H1 (cell line): ENCODE measurements around the gene SLC38A8. TPM values are rescaled to one million over a fixed set of nuclear protein-coding genes. Genes with fewer than 3 reads are reported as not detected.

Source experiments
- CTCF ChIA-PET: fragments of 300-600 bp; sonication (Branson Sonifier 250); formaldehyde crosslinking; loops from one replicate; lab custom pipeline; 2021; ENCODE audit not compliant: partially characterized antibody; lab: Charles Lee
- POLR2A ChIA-PET: fragments of 300-600 bp; sonication (Branson Sonifier 250); formaldehyde crosslinking; loops from one replicate; lab custom pipeline; 2021; ENCODE audit warnings: inconsistent platforms; ENCODE audit not compliant: partially characterized antibody; lab: Charles Lee
- DNase-seq, 2 experiments: peaks; one replicate each; pipeline versions ENCODE4 v3.0.0 to v3.0.0-alpha.2; 2010 to 2022; ENCODE audit warnings: low spot score in 2 of 2, low read depth in 1 of 2, mixed read lengths in 1 of 2
- FAIRE-seq: peaks from 2 replicates; lab custom pipeline; 2011; peaks lifted over from hg19 to GRCh38; lab: Jason Lieb, UNC
- H2AFZ ChIP-seq: 2 replicates; pipeline ENCODE4 v1.8.1; 2012; ENCODE audit warnings: low read length, inconsistent platforms
- H2AK5ac ChIP-seq: 2 replicates; pipeline ENCODE4 v1.6.1; 2013; ENCODE audit warnings: low read depth, low read length
- H2BK120ac ChIP-seq: replicated peaks from 2 replicates; pipeline ENCODE3; 2013; ENCODE audit warnings: low read depth, low read length, inconsistent platforms
- H2BK12ac ChIP-seq: 2 replicates; pipeline ENCODE4 v1.6.1; 2013; ENCODE audit warnings: low read depth, low read length
- H2BK15ac ChIP-seq: 2 replicates; pipeline ENCODE4 v1.6.1; 2013; ENCODE audit warnings: low read length
- H2BK20ac ChIP-seq: 2 replicates; pipeline ENCODE4 v1.6.1; 2013; ENCODE audit warnings: low read length
- H2BK5ac ChIP-seq: 2 replicates; pipeline ENCODE4 v1.6.1; 2013; ENCODE audit warnings: low read depth, low read length
- H3K14ac ChIP-seq: 2 replicates; pipeline ENCODE4 v1.6.1; 2013; ENCODE audit warnings: inconsistent platforms; ENCODE audit not compliant: insufficient read length
- H3K18ac ChIP-seq: 2 replicates; pipeline ENCODE4 v1.6.1; 2013; ENCODE audit warnings: low read length; ENCODE audit errors: extremely low read depth
- H3K23ac ChIP-seq: 2 replicates; pipeline ENCODE4 v1.6.1; 2013; ENCODE audit warnings: inconsistent platforms; ENCODE audit not compliant: insufficient read length
- H3K23me2 ChIP-seq: 2 replicates; pipeline ENCODE4 v1.6.1; 2013; ENCODE audit warnings: low read depth, low read length
- H3K27ac ChIP-seq: 2 replicates; pipeline ENCODE4 v1.6.1; 2011; ENCODE audit warnings: low read depth, low read length, inconsistent platforms
- H3K27me3 ChIP-seq, 4 experiments: replicated peaks in 1 of 4; 1 replicate in 1 of 4; 2 replicates in 3 of 4; pipeline versions ENCODE4 v1.6.1 to v1.8.1; 2011 to 2013; ENCODE audit warnings: low read length in 3 of 4, mild to moderate bottlenecking in 3 of 4, inconsistent platforms in 2 of 4, mixed read lengths in 2 of 4, moderate library complexity in 1 of 4; ENCODE audit not compliant: control insufficient read depth in 3 of 4, insufficient read depth in 3 of 4; ENCODE audit errors: extremely low read depth in 1 of 4
- H3K36me3 ChIP-seq, 4 experiments: 2 replicates each; pipeline versions ENCODE4 v1.6.1 to v1.8.1; 2011 to 2013; ENCODE audit warnings: mild to moderate bottlenecking in 4 of 4, low read length in 3 of 4, moderate library complexity in 2 of 4, control low read depth in 1 of 4, inconsistent platforms in 1 of 4; ENCODE audit not compliant: insufficient read depth in 4 of 4, control insufficient read depth in 2 of 4
- H3K4ac ChIP-seq: replicated peaks from 2 replicates; pipeline ENCODE3; 2013; ENCODE audit warnings: low read length, low read depth, mixed read lengths, inconsistent platforms; ENCODE audit not compliant: insufficient read length
- H3K4me1 ChIP-seq, 4 experiments: replicated peaks in 1 of 4; 1 replicate in 1 of 4; 2 replicates in 3 of 4; pipeline versions ENCODE4 v1.6.1 to v1.8.1; 2011 to 2013; ENCODE audit warnings: low read length in 3 of 4, inconsistent platforms in 2 of 4, mixed read lengths in 1 of 4; ENCODE audit not compliant: insufficient read depth in 4 of 4, control insufficient read depth in 3 of 4
- H3K4me2 ChIP-seq, 2 experiments: 2 replicates each; pipeline versions ENCODE4 v1.6.1 to v1.8.1; 2011 to 2013; ENCODE audit warnings: low read depth in 2 of 2, low read length in 2 of 2, control low read depth in 1 of 2, inconsistent platforms in 1 of 2, mild to moderate bottlenecking in 1 of 2; ENCODE audit not compliant: insufficient read depth in 1 of 2
- H3K4me3 ChIP-seq, 4 experiments: fragments of 200-600, 300-600 bp in 1 of 4; sonication (generic), shearing (Covaris generic), sonication (Bioruptor Twin) in 1 of 4; 2 replicates each; pipeline versions ENCODE4 v1.5.1 to v1.8.1; 2011 to 2016; ENCODE audit warnings: low read length in 4 of 4, low read depth in 3 of 4, control low read depth in 2 of 4, inconsistent platforms in 2 of 4, mild to moderate bottlenecking in 2 of 4, mixed read lengths in 1 of 4, moderate library complexity in 1 of 4; ENCODE audit not compliant: insufficient read depth in 2 of 4; ENCODE audit errors: extremely low read depth in 1 of 4
- H3K56ac ChIP-seq: replicated peaks from 2 replicates; pipeline ENCODE3; 2013; ENCODE audit warnings: low read depth, mild to moderate bottlenecking, mixed read lengths, low read length, inconsistent platforms; ENCODE audit not compliant: insufficient read length
- H3K79me1 ChIP-seq: 2 replicates; pipeline ENCODE4 v1.6.1; 2013; ENCODE audit warnings: low read depth, low read length, control low read depth
- H3K79me2 ChIP-seq, 2 experiments: 2 replicates each; pipeline versions ENCODE4 v1.6.1 to v1.8.1; 2012 to 2013; ENCODE audit warnings: low read length in 2 of 2, mild to moderate bottlenecking in 2 of 2, inconsistent platforms in 1 of 2; ENCODE audit not compliant: insufficient read depth in 2 of 2, control insufficient read depth in 1 of 2
- H3K9ac ChIP-seq, 4 experiments: replicated peaks in 1 of 4; 1 replicate in 1 of 4; 2 replicates in 3 of 4; pipeline versions ENCODE4 v1.6.1 to v1.8.1; 2011 to 2013; ENCODE audit warnings: low read depth in 3 of 4, low read length in 3 of 4, control low read depth in 2 of 4, mild to moderate bottlenecking in 2 of 4, moderate library complexity in 2 of 4, inconsistent platforms in 1 of 4; ENCODE audit errors: extremely low read depth in 1 of 4
- H3K9me3 ChIP-seq, 2 experiments: 2 replicates each; pipeline versions ENCODE4 v1.6.1 to v1.8.1; 2012 to 2013; ENCODE audit warnings: mild to moderate bottlenecking in 2 of 2, moderate library complexity in 2 of 2, control low read depth in 1 of 2, inconsistent platforms in 1 of 2, low read depth in 1 of 2, low read length in 1 of 2, mixed read lengths in 1 of 2; ENCODE audit not compliant: insufficient read depth in 2 of 2
- H4K20me1 ChIP-seq, 2 experiments: replicated peaks in 1 of 2; 2 replicates each; pipeline versions ENCODE3 to v1.8.1; 2011 to 2013; ENCODE audit warnings: inconsistent platforms in 2 of 2, low read length in 2 of 2, mild to moderate bottlenecking in 1 of 2; ENCODE audit not compliant: insufficient read depth in 2 of 2, control insufficient read depth in 1 of 2
- H4K5ac ChIP-seq: 2 replicates; pipeline ENCODE4 v1.6.1; 2013; ENCODE audit warnings: low read length, low read depth, mixed read lengths, inconsistent platforms; ENCODE audit not compliant: insufficient read length
- H4K8ac ChIP-seq: 2 replicates; pipeline ENCODE4 v1.8.0; 2013; ENCODE audit warnings: mild to moderate bottlenecking, moderate library complexity, low read length, inconsistent platforms; ENCODE audit not compliant: insufficient read depth; ENCODE audit errors: extremely low read depth
- H4K91ac ChIP-seq: replicated peaks from 2 replicates; pipeline ENCODE3; 2013; ENCODE audit warnings: low read length, mixed read lengths, inconsistent platforms; ENCODE audit not compliant: insufficient read length
- CTCF ChIP-seq, 3 experiments: IDR thresholded peaks; 1 replicate in 2 of 3; 2 replicates in 1 of 3; pipeline versions ENCODE4 v1.5.1 to v1.6.1; 2011; ENCODE audit warnings: low read length in 3 of 3, mild to moderate bottlenecking in 3 of 3, inconsistent platforms in 2 of 3, low read depth in 1 of 3, moderate library complexity in 1 of 3; ENCODE audit not compliant: insufficient read depth in 1 of 3; ENCODE audit errors: control extremely low read depth in 1 of 3
- EGR1 ChIP-seq: IDR thresholded peaks from 2 replicates; pipeline ENCODE4 v1.6.1; 2011; ENCODE audit warnings: low read depth, low read length, borderline replicate concordance
- MAX ChIP-seq: IDR thresholded peaks from 2 replicates; pipeline ENCODE4 v1.6.1; 2012; ENCODE audit warnings: inconsistent platforms
- NANOG ChIP-seq: IDR thresholded peaks from 2 replicates; pipeline ENCODE4 v1.6.1; 2011; ENCODE audit warnings: low read length, low read depth, mild to moderate bottlenecking, inconsistent platforms; ENCODE audit not compliant: insufficient read depth, poor library complexity, severe bottlenecking
- RAD21 ChIP-seq, 2 experiments: IDR thresholded peaks in 1 of 2; conservative IDR thresholded peaks in 1 of 2; 2 replicates each; pipeline ENCODE4 v1.6.1; 2011; ENCODE audit warnings: low read depth in 2 of 2, low read length in 2 of 2, improper control_type of control experiment in 1 of 2, inconsistent platforms in 1 of 2, mild to moderate bottlenecking in 1 of 2, moderate library complexity in 1 of 2
- ZNF274 ChIP-seq: IDR thresholded peaks from 2 replicates; pipeline ENCODE4 v1.7.0; 2012; ENCODE audit warnings: low read length, borderline replicate concordance; ENCODE audit errors: extremely low read depth
- WGBS, 2 experiments: shearing (Covaris generic) in 1 of 2; methylation state at CpG; one replicate each; pipeline versions ENCODE4 v1.1.6 to v1.1.7; 2013 to 2015; ENCODE audit warnings: low lambda C conversion rate in 2 of 2, mixed read lengths in 2 of 2, inconsistent platforms in 1 of 2, low coverage in 1 of 2, missing lambda C conversion rate in 1 of 2; ENCODE audit not compliant: insufficient replicate concordance in 2 of 2, insufficient coverage in 1 of 2, insufficient read length in 1 of 2; ENCODE audit errors: extremely low coverage in 1 of 2, missing lambda C conversion rate in 1 of 2; 5-methylcytosine and 5-hydroxymethylcytosine counted together
- polyA plus RNA-seq, 7 experiments: library from polyadenylated mRNA; depleted of rRNA in 3 of 7; stranded (reverse) in 5 of 7; unstranded in 2 of 7; fragments of >200 nt in 5 of 7; fragments of 200-250 nt in 2 of 7; gene quantifications; 1 replicate in 5 of 7; 2 replicates in 1 of 7; 4 replicates in 1 of 7; pipeline versions ENCODE4 v1.2.1 to v1.2.3, GENCODE V29; 2011 to 2013; ENCODE audit warnings: missing spikeins in 2 of 7, mixed read lengths in 2 of 7
- total RNA-seq: library from RNA; stranded (reverse); fragmentation: NEBNext Ultra II Directional; extraction: Animal tissue kit (Norgen Biotek cat#: 25700); gene quantifications from 2 replicates; pipeline ENCODE4 v1.2.1, GENCODE V29; 2021

The SLC38A8 gene
- total and polyA plus RNA-seq, 2 of the 8 experiments (the other 6 are each of a cell fraction or from before 2014, with no cell fraction given): 0.08 TPM; not detected in 1

- H3K4ac ChIP-seq: no peak overlapping the region
- ChIA-PET POLR2A (interaction anchor here (1.8 kb wide), 1 partner anchor 92 kb away, joined by 4 read pairs; no protein-coding TSS in a partner anchor), CTCF (interaction anchor here (0.6 to 12.8 kb wide), 12 partner anchors 10 to 317 kb away, joined by 3 to 267 read pairs (median 6); partner anchors contain the start of gene OSGIN1)
- peaks cover 2% of the 10 kb centered on the region; the same call in 1 of the 2 replicates for H3K79me1 ChIP-seq
- H3K9ac ChIP-seq: no peak overlapping the region
- H3K27me3 ChIP-seq: no peaks in the 10 kb centered on the region; a peak in 1 of 7 replicates
- peaks cover 0 to 7% (median 6%) of the 10 kb centered on the region in 4 experiments; a peak in 6 of 7 replicates for H3K4me1 ChIP-seq
- H2AFZ ChIP-seq: no peak overlapping the region
- no peak overlapping the region for H3K4me2 ChIP-seq
- no peak overlapping the region for H4K91ac ChIP-seq
- DNase-seq (peak in 1 of 2 experiments; percentile 72), FAIRE-seq (peak; percentile 39)
- H3K14ac ChIP-seq: no peak overlapping the region
- WGBS, 2 experiments: 72% methylated on average over 7 of the region's 7 CpGs; no CpG with 5 or more reads in 1 of the 2 experiments
- no peak overlapping the region for H2BK5ac ChIP-seq
- TF ChIP-seq RAD21 (IDR thresholded peaks at IDR 0.05 in 1 of 2, conservative IDR thresholded peaks at IDR 0.05 in 1 of 2; ENCODE audit: low read depth in 2 of 2, low read length in 2 of 2) (peak; percentile 77 to 78), NANOG (no peak), EGR1 (no peak), CTCF (IDR thresholded peaks at IDR 0.05; ENCODE audit: control extremely low read depth in 1 of 3, insufficient read depth in 1 of 3, low read depth in 1 of 3, low read length in 3 of 3) (peak; percentile 60 to 68 (median 64)), ZNF274 (no peak), MAX (peak; percentile 78)
- no peaks in the 10 kb centered on the region for H3K9me3 ChIP-seq
- peaks cover 0 to 5% (median 2%) of the 10 kb centered on the region in 4 experiments; a peak in 2 of 8 replicates for H3K36me3 ChIP-seq
- H3K18ac ChIP-seq: no peak overlapping the region
- no peak overlapping the region for H3K23ac ChIP-seq
- no peak overlapping the region for H2BK15ac ChIP-seq
- H3K79me2 ChIP-seq: no peaks in the 10 kb centered on the region
- H4K5ac ChIP-seq: no peak overlapping the region
- H2BK20ac ChIP-seq: no peak overlapping the region
- H3K56ac ChIP-seq: no peak overlapping the region
- H2AK5ac ChIP-seq: no peak overlapping the region; the same call in 1 of the 2 replicates
- no peak overlapping the region for H4K8ac ChIP-seq
- H4K20me1 ChIP-seq: peaks cover 0 to 2% of the 10 kb centered on the region in 2 experiments
- no peak overlapping the region for H2BK12ac ChIP-seq
- H3K4me3 ChIP-seq: no peak overlapping the region
- no peak overlapping the region for H2BK120ac ChIP-seq
- H3K27ac ChIP-seq: no peak overlapping the region
- no peaks in the 10 kb centered on the region for H3K23me2 ChIP-seq
Observed at GRCh38 chr16:84048270-84048669, 5.7 kb upstream of the SLC38A8 start.
